KMS-11 (cell line): Measurements from ENCODE around the gene MYOT.

Source experiments
- H2AFZ ChIP-seq: fragments of 200-600 bp; sonication (generic); 2 replicates; pipeline ENCODE4 v1.6.1; 2016; ENCODE audit warnings: antibody characterized with exemption, mixed run types, low read depth
- H3K27ac ChIP-seq: fragments of 200-600 bp; sonication (generic); 2 replicates; pipeline ENCODE4 v1.6.1; 2016; ENCODE audit warnings: mild to moderate bottlenecking, mixed run types
- H3K27me3 ChIP-seq: fragments of 200-600 bp; sonication (generic); 2 replicates; pipeline ENCODE4 v1.6.1; 2017; ENCODE audit warnings: mild to moderate bottlenecking, low read depth, mixed run types, moderate library complexity; ENCODE audit not compliant: insufficient read depth
- H3K36me3 ChIP-seq: fragments of 200-600 bp; sonication (generic); 2 replicates; pipeline ENCODE4 v1.6.1; 2017; ENCODE audit warnings: mild to moderate bottlenecking, mixed run types; ENCODE audit not compliant: insufficient read depth
- H3K4me1 ChIP-seq: fragments of 200-600 bp; sonication (generic); 2 replicates; pipeline ENCODE4 v1.6.1; 2016; ENCODE audit warnings: mild to moderate bottlenecking, low read depth, mixed run types; ENCODE audit not compliant: poor library complexity, severe bottlenecking
- H3K4me2 ChIP-seq: fragments of 200-600 bp; sonication (generic); 2 replicates; pipeline ENCODE4 v1.7.0; 2016; ENCODE audit warnings: mild to moderate bottlenecking, mixed run types
- H3K4me3 ChIP-seq: fragments of 200-600 bp; sonication (generic); IDR thresholded peaks from 2 replicates; pipeline ENCODE4 v1.6.1; 2017; ENCODE audit warnings: low read depth, low read length, mixed read lengths; ENCODE audit not compliant: insufficient read depth
- H3K79me2 ChIP-seq: fragments of 200-600 bp; sonication (generic); 2 replicates; pipeline ENCODE4 v1.6.1; 2016; ENCODE audit warnings: low read depth, mixed run types; ENCODE audit not compliant: insufficient read depth
- H3K9ac ChIP-seq: fragments of 200-600 bp; sonication (generic); 2 replicates; pipeline ENCODE4 v1.6.1; 2016; ENCODE audit warnings: mild to moderate bottlenecking, mixed run types
- H4K20me1 ChIP-seq: fragments of 200-600 bp; sonication (generic); 2 replicates; pipeline ENCODE4 v1.6.1; 2016; ENCODE audit warnings: mild to moderate bottlenecking, mixed run types; ENCODE audit not compliant: insufficient read depth
- CTCF ChIP-seq: fragments of 200-600 bp; sonication (generic); conservative IDR thresholded peaks from 2 replicates; pipeline ENCODE4 v1.6.1; 2017; ENCODE audit warnings: low read depth, mild to moderate bottlenecking, antibody characterized with exemption, low read length, moderate library complexity, mixed read lengths

Gene MYOT

GRCh38 chr5:137896560-137896959 is 28.9 kb downstream of the MYOT start:
- Histone ChIP-seq H3K79me2 (no peaks in the 10 kb centered on the region), H3K9ac (no peak overlapping the region), H3K4me3 (no peak overlapping the region), H3K27me3 (no peaks in the 10 kb centered on the region), H3K4me2 (no peak overlapping the region), H3K36me3 (no peaks in the 10 kb centered on the region), H3K27ac (no peak overlapping the region), H3K4me1 (no peaks in the 10 kb centered on the region), H4K20me1 (no peaks in the 10 kb centered on the region), H2AFZ (no peak overlapping the region)
- TF ChIP-seq CTCF: no peak

- H3K4me1 ChIP-seq: no peaks in the 10 kb centered on the region
- no peaks in the 10 kb centered on the region for H4K20me1 ChIP-seq
- H2AFZ ChIP-seq: no peak overlapping the region
- H3K36me3 ChIP-seq: no peaks in the 10 kb centered on the region
- no peaks in the 10 kb centered on the region for H3K27me3 ChIP-seq
- no peak overlapping the region for H3K9ac ChIP-seq
- no peak overlapping the region for H3K27ac ChIP-seq
- TF ChIP-seq CTCF: no peak
- no peak overlapping the region for H3K4me2 ChIP-seq
- no peaks in the 10 kb centered on the region for H3K79me2 ChIP-seq
- no peak overlapping the region for H3K4me3 ChIP-seq
Observed at GRCh38 chr5:137899493-137899892, 31.8 kb downstream of the MYOT start.

GRCh38 chr5:137901011-137901817 is 33.6 kb downstream of the MYOT start:
- Histone ChIP-seq H3K9ac (no peak overlapping the region), H3K36me3 (no peaks in the 10 kb centered on the region), H4K20me1 (no peaks in the 10 kb centered on the region), H3K4me2 (no peak overlapping the region), H2AFZ (no peak overlapping the region), H3K4me3 (no peak overlapping the region), H3K4me1 (no peaks in the 10 kb centered on the region), H3K27me3 (no peaks in the 10 kb centered on the region), H3K27ac (no peak overlapping the region), H3K79me2 (no peaks in the 10 kb centered on the region)
- TF ChIP-seq CTCF: no peak

GRCh38 chr5:137902408-137903133 is 34.9 kb downstream of the MYOT start:
- Histone ChIP-seq H3K4me2 (no peak overlapping the region), H3K36me3 (no peaks in the 10 kb centered on the region), H3K27ac (no peak overlapping the region), H3K79me2 (no peaks in the 10 kb centered on the region), H2AFZ (no peak overlapping the region), H3K9ac (no peak overlapping the region), H4K20me1 (no peaks in the 10 kb centered on the region), H3K4me3 (no peak overlapping the region), H3K27me3 (no peaks in the 10 kb centered on the region), H3K4me1 (no peaks in the 10 kb centered on the region)
- TF ChIP-seq CTCF: no peak
